Measurements from ENCODE around the gene COL13A1.

GRCh38 chr10:69810675-69811397 is 9.1 kb downstream of the COL13A1 start:
- TF ChIP-seq CTCF (IDR thresholded peaks at IDR 0.05) (no peak), POLR2A (IDR thresholded peaks at IDR 0.05) (no peak), EP300 (IDR thresholded peaks at IDR 0.05) (no peak)

Data from upper lobe of left lung (tissue), 4 donors.